ENCODE measurements around the gene CCDC82. TPM values are rescaled to one million over a fixed set of nuclear protein-coding genes. Genes with fewer than 3 reads are reported as not detected.

Gene CCDC82
- total and polyA plus RNA-seq, 8 donors: 12.0 to 188 (median 48.0) TPM

- H3K27me3 ChIP-seq: no peaks in the 10 kb centered on the region
- intact Hi-C loops (cut with DNase I; ENCODE audit: low total_unique reads): loop anchor here (5.0 kb wide), 1 partner anchor 289 kb away; no protein-coding TSS in a partner anchor
- TF ChIP-seq POLR2AphosphoS5 (IDR thresholded peaks at IDR 0.05) (peak in 2 of 3 donors; percentile 32 to 49), EP300 (IDR thresholded peaks at IDR 0.05) (no peak), CTCF (IDR thresholded peaks at IDR 0.05) (peak in 2 of 7 experiments; percentile 24 to 53), POLR2A (IDR thresholded peaks at IDR 0.05) (no peak)
- 9 to 17% (median 15%) methylated on average over 7 to 26 of the region's 26 CpGs for WGBS, 5 donors
- H3K36me3 ChIP-seq: no peaks in the 10 kb centered on the region
- H3K4me3 ChIP-seq: peak overlapping the region; percentile 61 to 79 (median 66)
- H3K4me1 ChIP-seq: peaks cover 39 to 60% (median 52%) of the 10 kb centered on the region in 4 donors
- H3K9me3 ChIP-seq: no peaks in the 10 kb centered on the region
- peak overlapping the region; percentile 70 to 90 (median 86) for H3K27ac ChIP-seq
- DNase-seq: peak; percentile 60 to 87
Measured at GRCh38 chr11:96341211-96342013, 48.3 kb downstream of the CCDC82 start.

- 61 to 82% (median 62%) methylated on average over 4 of the region's 4 CpGs for WGBS, 5 donors
- Histone ChIP-seq H3K9me3 (no peaks in the 10 kb centered on the region), H3K27ac (peak overlapping the region; percentile 25 to 90 (median 86)), H3K4me1 (peaks cover 42 to 61% (median 53%) of the 10 kb centered on the region in 4 donors), H3K36me3 (no peaks in the 10 kb centered on the region), H3K4me3 (peak overlapping the region; percentile 61 to 79 (median 66)), H3K27me3 (no peaks in the 10 kb centered on the region)
- no peak for TF ChIP-seq EP300 (IDR thresholded peaks at IDR 0.05)
- TF ChIP-seq CTCF (IDR thresholded peaks at IDR 0.05): no peak
- peak in 1 of 2 donors; percentile 34 for DNase-seq
- intact Hi-C loops (cut with DNase I; ENCODE audit: low total_unique reads): loop anchor here (5.0 kb wide), 1 partner anchor 288 kb away; no protein-coding TSS in a partner anchor
Measured at GRCh38 chr11:96340555-96340885, 49.2 kb downstream of the CCDC82 start.

GRCh38 chr11:96339706-96340554 lies 49.8 kb downstream of the CCDC82 start:
- Histone ChIP-seq H3K4me3 (peak overlapping the region; percentile 61 to 79 (median 66)), H3K4me1 (peaks cover 42 to 65% (median 55%) of the 10 kb centered on the region in 4 donors), H3K27ac (peak overlapping the region; percentile 79 to 90 (median 86)), H3K27me3 (no peaks in the 10 kb centered on the region), H3K36me3 (no peaks in the 10 kb centered on the region), H3K9me3 (no peaks in the 10 kb centered on the region)
- intact Hi-C loops (cut with DNase I; ENCODE audit: low total_unique reads): loop anchor here (5.0 kb wide), 1 partner anchor 288 kb away; no protein-coding TSS in a partner anchor
- TF ChIP-seq POLR2AphosphoS5 (IDR thresholded peaks at IDR 0.05): no peak
- TF ChIP-seq CTCF (IDR thresholded peaks at IDR 0.05): no peak
- TF ChIP-seq POLR2A (IDR thresholded peaks at IDR 0.05): no peak
- 62 to 67% (median 62%) methylated on average over 7 of the region's 7 CpGs for WGBS, 5 donors
- peak in 1 of 2 donors; percentile 26 for DNase-seq
